ENCODE results near the gene CLSTN2.

CLSTN2 gene

GRCh38 chr3:140148824-140149390 lies 213.9 kb downstream of the CLSTN2 start:
- no peak overlapping the region for H3K4me3 ChIP-seq (ENCODE audit: control insufficient read depth, low read depth, low read length)
- DNase-seq (ENCODE audit: low read depth), result no peak
- TF ChIP-seq CTCF (IDR thresholded peaks at IDR 0.05; ENCODE audit: control insufficient read depth, insufficient read depth, low read depth, low read length, missing control alignments), result no peak

- no peak for DNase-seq (ENCODE audit: low read depth)
- no peak for TF ChIP-seq CTCF (IDR thresholded peaks at IDR 0.05; ENCODE audit: control insufficient read depth, insufficient read depth, low read depth, low read length, missing control alignments)
- no peak overlapping the region for H3K4me3 ChIP-seq (ENCODE audit: control insufficient read depth, low read depth, low read length)
Measured at GRCh38 chr3:140151321-140151720, 216.3 kb downstream of the CLSTN2 start.

DNA sequence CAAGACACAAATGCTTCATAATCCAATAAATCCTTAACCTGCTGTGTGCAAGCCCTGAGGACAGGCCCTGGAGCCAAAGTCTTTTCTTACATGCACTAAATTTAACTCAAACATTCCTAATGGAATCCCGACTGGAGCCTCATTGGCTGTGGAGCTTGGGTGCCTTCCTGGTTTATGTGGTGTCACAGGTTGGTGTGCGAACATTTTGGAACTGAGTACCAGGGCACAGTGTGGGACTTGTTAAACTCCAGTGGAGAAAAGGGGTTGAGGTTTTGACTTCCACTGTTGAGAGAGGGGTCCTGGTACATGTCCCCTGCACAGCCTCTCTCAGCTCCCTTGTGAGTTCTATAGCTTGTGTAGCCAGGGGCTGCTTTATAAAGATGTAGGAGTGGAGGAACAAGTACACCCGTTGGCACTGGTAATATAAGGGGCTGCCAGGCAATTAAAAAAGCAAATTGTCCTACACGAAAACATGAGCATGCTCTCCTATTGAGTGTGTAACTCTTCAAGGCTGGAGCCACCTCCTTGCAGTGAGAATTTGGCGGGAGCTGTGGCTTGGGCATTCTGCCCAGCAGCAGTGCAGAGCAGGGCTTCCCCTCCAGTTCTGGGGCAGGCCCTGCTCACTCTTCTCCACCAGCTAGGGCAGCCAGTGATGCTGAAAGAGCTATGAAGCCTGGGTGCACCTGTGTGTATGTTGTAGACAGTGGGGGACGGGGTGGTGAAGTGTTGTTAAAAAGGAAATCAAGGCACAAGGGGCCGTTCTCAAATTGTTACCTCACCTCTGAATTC lies 218.1 kb downstream of the CLSTN2 start:
- no peak overlapping the region for H3K4me3 ChIP-seq (ENCODE audit: control insufficient read depth, low read depth, low read length)
- no peak for DNase-seq (ENCODE audit: low read depth)
- TF ChIP-seq CTCF (IDR thresholded peaks at IDR 0.05; ENCODE audit: control insufficient read depth, insufficient read depth, low read depth, low read length, missing control alignments), result no peak

GRCh38 chr3:140153736-140154135 lies 218.8 kb downstream of the CLSTN2 start:
- no peak for DNase-seq (ENCODE audit: low read depth)
- no peak overlapping the region for H3K4me3 ChIP-seq (ENCODE audit: control insufficient read depth, low read depth, low read length)
- no peak for TF ChIP-seq CTCF (IDR thresholded peaks at IDR 0.05; ENCODE audit: control insufficient read depth, insufficient read depth, low read depth, low read length, missing control alignments)

DNA sequence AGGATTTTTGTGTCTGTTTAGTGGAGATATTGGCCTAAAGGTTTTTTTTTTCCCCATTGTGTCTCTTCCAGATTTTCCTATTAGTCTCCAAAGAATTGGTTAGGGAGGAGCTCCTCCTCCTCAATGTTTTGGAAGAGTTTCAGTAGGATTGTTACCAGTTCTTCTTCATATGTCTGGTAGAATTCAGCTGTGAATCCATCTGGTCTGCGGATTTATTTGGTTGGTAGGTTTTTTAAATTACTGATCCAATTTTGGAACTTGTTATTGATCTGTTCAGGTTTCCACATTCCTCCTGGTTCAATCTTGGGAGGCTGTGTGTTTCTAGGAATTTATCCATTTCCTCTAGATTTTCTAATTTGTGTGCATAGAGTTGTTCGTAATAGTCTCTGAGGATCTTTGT lies 222.2 kb downstream of the CLSTN2 start:
- no peak for TF ChIP-seq CTCF (IDR thresholded peaks at IDR 0.05; ENCODE audit: control insufficient read depth, insufficient read depth, low read depth, low read length, missing control alignments)
- H3K4me3 ChIP-seq (ENCODE audit: control insufficient read depth, low read depth, low read length), result no peak overlapping the region
- DNase-seq (ENCODE audit: low read depth), result no peak

GRCh38 chr3:140159646-140160045 lies 224.7 kb downstream of the CLSTN2 start:
- no peak for DNase-seq (ENCODE audit: low read depth)
- no peak overlapping the region for H3K4me3 ChIP-seq (ENCODE audit: control insufficient read depth, low read depth, low read length)
- no peak for TF ChIP-seq CTCF (IDR thresholded peaks at IDR 0.05; ENCODE audit: control insufficient read depth, insufficient read depth, low read depth, low read length, missing control alignments)

All from AG09309 (cell line).